Measurements from ENCODE around the gene INPP4B.

The INPP4B gene

GRCh38 chr4:142169216-142169615 lies 676.9 kb downstream of the INPP4B start:
- no peak overlapping the region for H3K4me2 ChIP-seq (ENCODE audit: low read length)
- no peak overlapping the region for H3K4me3 ChIP-seq (ENCODE audit: low read length)
- H3K27ac ChIP-seq (ENCODE audit: low read length): no peak overlapping the region
- TF ChIP-seq EZH2phosphoT487 (IDR thresholded peaks at IDR 0.05; ENCODE audit: low read depth) (no peak), CTCF (IDR thresholded peaks at IDR 0.05; ENCODE audit: low read depth, low read length) (no peak)
- H3K27me3 ChIP-seq (ENCODE audit: low read depth, low read length): no peaks in the 10 kb centered on the region
- H4K20me1 ChIP-seq (ENCODE audit: insufficient read depth, low read length): no peaks in the 10 kb centered on the region
- H3K36me3 ChIP-seq (replicated peaks; ENCODE audit: low read depth, low read length): no peaks in the 10 kb centered on the region
- H2AFZ ChIP-seq (ENCODE audit: low read depth, low read length): no peak overlapping the region
- no peaks in the 10 kb centered on the region for H3K79me2 ChIP-seq (ENCODE audit: low read length)
- H3K9me3 ChIP-seq (ENCODE audit: insufficient read depth, low read length): no peaks in the 10 kb centered on the region
- no peak overlapping the region for H3K9ac ChIP-seq (ENCODE audit: low read length)
- peaks cover 15% of the 10 kb centered on the region for H3K4me1 ChIP-seq (ENCODE audit: low read length)

- no peaks in the 10 kb centered on the region for H3K36me3 ChIP-seq (replicated peaks; ENCODE audit: low read depth, low read length)
- H3K4me1 ChIP-seq (ENCODE audit: low read length): peaks cover 9% of the 10 kb centered on the region
- H3K27me3 ChIP-seq (ENCODE audit: low read depth, low read length): no peaks in the 10 kb centered on the region
- no peaks in the 10 kb centered on the region for H3K79me2 ChIP-seq (ENCODE audit: low read length)
- H2AFZ ChIP-seq (ENCODE audit: low read depth, low read length): no peak overlapping the region
- no peak for TF ChIP-seq EZH2phosphoT487 (IDR thresholded peaks at IDR 0.05; ENCODE audit: low read depth)
- no peak for TF ChIP-seq CTCF (IDR thresholded peaks at IDR 0.05; ENCODE audit: low read depth, low read length)
- H4K20me1 ChIP-seq (ENCODE audit: insufficient read depth, low read length): no peaks in the 10 kb centered on the region
- no peak overlapping the region for H3K4me3 ChIP-seq (ENCODE audit: low read length)
- H3K9ac ChIP-seq (ENCODE audit: low read length): no peak overlapping the region
- H3K27ac ChIP-seq (ENCODE audit: low read length): no peak overlapping the region
- H3K9me3 ChIP-seq (ENCODE audit: insufficient read depth, low read length): no peaks in the 10 kb centered on the region
- H3K4me2 ChIP-seq (ENCODE audit: low read length): no peak overlapping the region
These were observed 677.9 kb downstream of the INPP4B start for GRCh38 chr4:142168181-142168580.

GRCh38 chr4:142164767-142165500 lies 681.2 kb downstream of the INPP4B start:
- Histone ChIP-seq H3K27me3 (ENCODE audit: low read depth, low read length) (no peaks in the 10 kb centered on the region), H2AFZ (ENCODE audit: low read depth, low read length) (no peak overlapping the region), H3K4me3 (ENCODE audit: low read length) (no peak overlapping the region), H3K4me2 (ENCODE audit: low read length) (no peak overlapping the region), H3K27ac (ENCODE audit: low read length) (no peak overlapping the region), H3K4me1 (ENCODE audit: low read length) (peaks cover 6% of the 10 kb centered on the region; the same call in 1 of the 2 replicates), H3K9ac (ENCODE audit: low read length) (no peak overlapping the region), H4K20me1 (ENCODE audit: insufficient read depth, low read length) (no peaks in the 10 kb centered on the region), H3K9me3 (ENCODE audit: insufficient read depth, low read length) (no peaks in the 10 kb centered on the region), H3K36me3 (replicated peaks; ENCODE audit: low read depth, low read length) (no peaks in the 10 kb centered on the region), H3K79me2 (ENCODE audit: low read length) (no peaks in the 10 kb centered on the region)
- TF ChIP-seq EZH2phosphoT487 (IDR thresholded peaks at IDR 0.05; ENCODE audit: low read depth) (no peak), CTCF (IDR thresholded peaks at IDR 0.05; ENCODE audit: low read depth, low read length) (no peak)

- Histone ChIP-seq H2AFZ (ENCODE audit: low read depth, low read length) (no peak overlapping the region), H3K9me3 (ENCODE audit: insufficient read depth, low read length) (no peaks in the 10 kb centered on the region), H3K27me3 (ENCODE audit: low read depth, low read length) (no peaks in the 10 kb centered on the region), H4K20me1 (ENCODE audit: insufficient read depth, low read length) (no peaks in the 10 kb centered on the region), H3K4me3 (ENCODE audit: low read length) (no peak overlapping the region), H3K9ac (ENCODE audit: low read length) (no peak overlapping the region), H3K27ac (ENCODE audit: low read length) (no peak overlapping the region), H3K4me2 (ENCODE audit: low read length) (no peak overlapping the region), H3K4me1 (ENCODE audit: low read length) (peaks cover 6% of the 10 kb centered on the region; the same call in 1 of the 2 replicates), H3K79me2 (ENCODE audit: low read length) (no peaks in the 10 kb centered on the region), H3K36me3 (replicated peaks; ENCODE audit: low read depth, low read length) (no peaks in the 10 kb centered on the region)
- no peak for TF ChIP-seq EZH2phosphoT487 (IDR thresholded peaks at IDR 0.05; ENCODE audit: low read depth)
- TF ChIP-seq CTCF (IDR thresholded peaks at IDR 0.05; ENCODE audit: low read depth, low read length): no peak
These were observed 685.0 kb downstream of the INPP4B start for GRCh38 chr4:142161086-142161485.
